Breast epithelium (tissue), 3 donors: ENCODE measurements around the gene SLC16A13.
"Not testable (repeated sequence)": the region's sequence is repeated elsewhere in the genome, so short reads cannot be mapped to it uniquely, and the experiment has no call there.

Experiments
- POLR2A ChIP-seq: fragments of 450-650 bp; IDR thresholded peaks from one replicate; pipeline ENCODE4 v1.6.1; 2016; ENCODE audit warnings: antibody characterized with exemption, mild to moderate bottlenecking, moderate library complexity
- TF ChIP-seq, protein P1 (sequence below), 3 donors: fragments of 450-650 bp; IDR thresholded peaks; one replicate each; pipeline ENCODE4 v1.5.1; 2016 to 2017; ENCODE audit warnings: antibody characterized with exemption in 3 of 3, mild to moderate bottlenecking in 3 of 3, moderate library complexity in 3 of 3

GRCh38 chr17:7050583-7050982 lies 14.8 kb downstream of the SLC16A13 start:
- TF ChIP-seq, protein P1, sequence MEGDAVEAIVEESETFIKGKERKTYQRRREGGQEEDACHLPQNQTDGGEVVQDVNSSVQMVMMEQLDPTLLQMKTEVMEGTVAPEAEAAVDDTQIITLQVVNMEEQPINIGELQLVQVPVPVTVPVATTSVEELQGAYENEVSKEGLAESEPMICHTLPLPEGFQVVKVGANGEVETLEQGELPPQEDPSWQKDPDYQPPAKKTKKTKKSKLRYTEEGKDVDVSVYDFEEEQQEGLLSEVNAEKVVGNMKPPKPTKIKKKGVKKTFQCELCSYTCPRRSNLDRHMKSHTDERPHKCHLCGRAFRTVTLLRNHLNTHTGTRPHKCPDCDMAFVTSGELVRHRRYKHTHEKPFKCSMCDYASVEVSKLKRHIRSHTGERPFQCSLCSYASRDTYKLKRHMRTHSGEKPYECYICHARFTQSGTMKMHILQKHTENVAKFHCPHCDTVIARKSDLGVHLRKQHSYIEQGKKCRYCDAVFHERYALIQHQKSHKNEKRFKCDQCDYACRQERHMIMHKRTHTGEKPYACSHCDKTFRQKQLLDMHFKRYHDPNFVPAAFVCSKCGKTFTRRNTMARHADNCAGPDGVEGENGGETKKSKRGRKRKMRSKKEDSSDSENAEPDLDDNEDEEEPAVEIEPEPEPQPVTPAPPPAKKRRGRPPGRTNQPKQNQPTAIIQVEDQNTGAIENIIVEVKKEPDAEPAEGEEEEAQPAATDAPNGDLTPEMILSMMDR (IDR thresholded peaks at IDR 0.05), result not testable (repeated sequence)
- TF ChIP-seq POLR2A, result not testable (repeated sequence)
